ENCODE results near the gene EMX2.
"Not testable (repeated sequence)": the region's sequence is repeated elsewhere in the genome, so short reads cannot be mapped to it uniquely, and the experiment has no call there.

Gene EMX2

DNA sequence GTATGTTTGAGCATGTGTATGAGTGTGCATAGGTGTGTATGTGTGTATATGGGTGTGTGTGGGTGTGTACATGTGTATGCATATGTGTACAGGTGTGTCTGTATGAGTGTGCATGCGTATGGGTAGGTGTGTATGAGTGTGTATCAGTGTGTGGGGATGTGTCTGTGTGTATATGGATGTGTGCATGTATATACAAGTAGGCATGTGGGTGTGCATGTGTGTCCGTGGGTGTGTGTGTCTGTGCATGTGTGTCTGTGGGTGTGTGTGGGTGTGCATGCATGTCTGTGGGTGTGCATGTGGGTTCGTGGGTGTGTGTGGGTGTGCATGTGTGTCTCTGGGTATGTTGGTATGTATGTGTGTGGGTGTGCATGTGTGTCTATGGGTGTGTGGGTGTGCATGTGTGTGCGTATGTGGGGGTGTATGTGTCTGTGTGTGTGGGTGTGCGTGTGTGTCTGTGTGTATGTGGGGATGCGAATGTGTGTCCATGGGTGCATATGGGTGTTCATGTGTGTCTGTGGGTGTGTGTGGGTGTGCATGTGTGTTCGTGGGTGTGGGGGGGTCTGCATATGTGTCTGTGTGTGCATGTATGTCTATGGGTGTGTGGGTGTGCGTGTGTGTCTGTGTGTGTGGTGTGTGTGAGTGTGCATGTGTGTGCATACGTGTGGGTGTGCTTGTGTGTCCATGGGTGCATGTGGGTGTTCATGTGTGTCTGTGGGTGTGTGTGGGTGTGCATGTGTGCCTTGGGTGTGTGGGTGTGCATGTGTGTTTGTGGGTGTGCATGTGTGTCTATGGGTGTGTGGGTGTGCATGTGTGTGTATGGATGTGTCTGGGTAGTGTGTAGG lies 20.6 kb downstream of the EMX2 start:
- no peak for DNase-seq

DNA sequence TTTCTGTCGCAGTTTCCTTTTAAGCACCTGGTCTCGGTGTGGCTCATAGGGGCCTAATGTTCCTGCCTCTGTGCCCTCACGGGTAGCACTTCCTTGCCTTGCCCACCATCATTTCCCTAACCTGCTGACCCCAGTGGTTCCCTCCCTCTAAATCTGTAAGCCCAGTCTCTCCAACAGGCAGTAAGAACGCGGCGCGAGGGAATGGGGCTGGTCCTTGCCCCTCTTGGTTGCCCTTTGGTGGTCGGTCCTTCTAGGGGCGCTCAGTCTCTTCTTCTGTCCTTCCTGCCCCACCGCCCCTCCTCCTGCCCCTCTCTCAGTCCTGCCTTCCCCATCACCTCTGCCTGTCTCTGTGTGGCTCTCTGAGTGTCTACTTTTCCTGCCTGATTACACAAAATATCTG lies 21.2 kb downstream of the EMX2 start:
- no peak for DNase-seq

GRCh38 chr10:117565068-117565467 lies 22.5 kb downstream of the EMX2 start:
- DNase-seq = no peak

GRCh38 chr10:117568334-117568733 lies 25.8 kb downstream of the EMX2 start:
- no peak for DNase-seq

GRCh38 chr10:117569610-117570390 lies 27.3 kb downstream of the EMX2 start:
- DNase-seq = no peak

DNA sequence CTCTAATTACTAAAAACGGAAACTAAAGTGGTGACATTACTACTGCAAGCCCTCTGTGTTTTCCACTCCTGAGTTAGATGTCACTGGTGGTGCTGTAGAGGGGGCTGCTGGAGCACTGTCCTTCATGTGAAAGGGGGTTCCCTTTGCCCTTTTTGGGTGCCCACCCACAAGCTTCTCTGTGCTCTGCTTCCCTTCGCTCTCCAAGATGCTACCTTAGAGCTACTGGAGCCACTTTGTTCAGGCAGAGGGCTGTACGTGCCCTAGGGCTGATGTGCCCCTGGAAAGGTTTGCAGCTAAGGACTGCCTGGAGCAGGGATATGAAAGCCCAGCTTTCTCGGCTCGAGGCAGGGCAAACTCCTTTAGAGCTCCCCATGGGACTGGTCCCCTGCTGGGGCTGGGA lies 28.3 kb downstream of the EMX2 start:
- DNase-seq = no peak

- DNase-seq = no peak
Measured at GRCh38 chr10:117574498-117575146, 32.1 kb downstream of the EMX2 start.

GRCh38 chr10:117578490-117578889 lies 35.9 kb downstream of the EMX2 start:
- no peak for DNase-seq

DNA sequence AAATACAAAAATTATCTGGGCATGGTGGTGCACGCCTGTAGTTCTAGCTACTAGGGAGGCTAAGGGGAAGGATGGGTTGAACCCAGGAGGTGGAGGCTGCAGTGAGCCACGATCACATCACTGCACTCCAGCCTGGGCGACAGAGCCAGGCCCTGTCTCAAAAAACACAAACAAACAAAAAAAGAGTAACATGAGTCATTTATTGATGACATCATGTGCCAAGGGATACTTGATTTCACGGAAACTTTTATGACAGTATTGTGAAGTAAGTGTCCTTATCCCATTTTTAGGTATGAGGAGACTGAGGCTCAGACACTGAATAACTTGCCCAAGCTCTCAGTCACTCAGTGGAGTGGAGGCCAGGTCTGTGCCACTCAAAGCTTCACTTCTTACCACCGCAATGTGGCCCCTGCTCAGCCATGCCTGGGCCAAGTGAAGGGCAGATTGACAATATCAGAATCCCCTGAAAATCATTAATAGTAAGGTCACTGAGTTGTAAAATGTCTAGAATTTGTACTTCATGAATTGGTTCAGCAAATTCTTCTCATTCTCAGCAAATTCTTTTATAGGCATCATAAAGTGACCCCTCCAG lies 36.5 kb downstream of the EMX2 start:
- DNase-seq = no peak

DNA sequence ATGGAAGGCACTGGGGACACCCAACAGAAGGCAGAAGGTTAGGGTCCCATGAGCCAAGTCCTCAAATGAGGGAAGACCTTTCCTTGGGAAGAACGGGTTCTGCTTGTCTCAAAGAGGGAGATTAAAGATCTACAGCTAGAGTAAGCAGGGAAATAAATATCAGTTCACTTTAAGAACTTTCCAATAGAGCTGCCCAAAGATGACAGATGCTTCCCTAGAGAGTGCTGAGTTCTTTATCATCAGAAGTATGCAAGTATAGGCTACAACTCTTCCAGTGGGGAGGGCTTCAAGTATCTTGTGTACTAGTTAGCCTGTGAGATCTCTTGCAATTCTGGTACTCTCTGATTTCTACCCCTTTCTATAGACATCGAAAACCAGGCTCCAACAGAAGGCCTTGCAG lies 39.4 kb downstream of the EMX2 start:
- no peak for DNase-seq

GRCh38 chr10:117584831-117585230 lies 42.3 kb downstream of the EMX2 start:
- not testable (repeated sequence) for DNase-seq

DNA sequence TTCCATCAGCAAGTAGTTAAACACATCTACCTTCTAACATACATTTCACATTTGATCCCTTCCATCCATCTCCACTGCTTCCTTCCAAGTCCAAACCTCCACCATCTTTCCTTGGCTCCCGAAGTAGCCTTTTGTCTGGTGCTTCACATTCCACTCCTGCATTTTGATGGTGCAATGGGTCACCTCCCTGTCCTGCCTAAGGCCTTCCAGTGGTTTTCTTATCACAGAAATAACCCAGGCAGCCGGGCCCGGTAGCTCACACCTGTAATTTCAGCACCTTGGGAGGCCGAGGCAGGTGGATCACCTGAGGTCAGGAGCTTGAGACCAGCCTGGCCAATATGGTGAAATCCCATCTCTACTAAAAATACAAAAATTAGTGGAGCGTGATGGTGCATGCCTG lies 44.5 kb downstream of the EMX2 start:
- DNase-seq = no peak

DNA sequence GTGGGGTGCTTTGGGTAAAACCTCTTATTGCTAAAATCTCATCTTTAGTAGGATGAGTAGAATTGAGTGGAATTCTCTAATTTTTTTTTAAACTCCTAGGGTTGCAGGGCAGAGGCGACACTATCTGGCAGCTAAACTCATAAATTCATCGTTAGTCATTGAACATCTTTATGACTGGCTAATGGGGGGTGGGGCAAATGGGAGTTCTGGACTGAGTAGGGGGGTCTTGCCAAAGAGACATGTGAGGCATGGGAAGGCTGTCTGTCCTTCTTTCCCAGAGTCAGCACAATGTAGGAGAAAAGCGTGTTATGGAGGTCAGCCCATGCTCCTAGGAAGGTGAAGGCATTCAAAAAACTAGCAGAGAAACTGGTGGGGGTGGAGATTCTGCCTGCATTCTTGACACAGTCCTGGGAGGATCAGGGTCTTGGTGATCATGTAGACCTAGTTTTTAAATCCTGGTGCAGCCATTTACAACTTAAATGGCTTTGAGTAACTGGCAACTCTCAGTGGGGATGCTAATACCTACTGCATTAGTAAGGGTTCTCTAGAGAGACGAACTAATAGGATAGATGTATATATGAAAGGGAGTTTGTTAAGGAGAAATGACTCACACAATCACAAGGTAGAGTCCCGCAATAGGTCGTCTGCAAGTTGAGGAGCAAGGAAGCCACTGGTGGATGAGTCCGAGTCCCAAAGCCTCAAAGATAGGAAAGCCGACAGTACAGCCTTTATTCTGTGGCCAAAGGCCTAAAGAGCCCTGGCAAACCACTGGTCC lies 47.7 kb downstream of the EMX2 start:
- DNase-seq = no peak

- no peak for DNase-seq
Measured at GRCh38 chr10:117591043-117591442, 48.5 kb downstream of the EMX2 start.

- no peak for DNase-seq
Measured at GRCh38 chr10:117594722-117595121, 52.2 kb downstream of the EMX2 start.

- DNase-seq = no peak
Measured at GRCh38 chr10:117596706-117597105, 54.2 kb downstream of the EMX2 start.

DNA sequence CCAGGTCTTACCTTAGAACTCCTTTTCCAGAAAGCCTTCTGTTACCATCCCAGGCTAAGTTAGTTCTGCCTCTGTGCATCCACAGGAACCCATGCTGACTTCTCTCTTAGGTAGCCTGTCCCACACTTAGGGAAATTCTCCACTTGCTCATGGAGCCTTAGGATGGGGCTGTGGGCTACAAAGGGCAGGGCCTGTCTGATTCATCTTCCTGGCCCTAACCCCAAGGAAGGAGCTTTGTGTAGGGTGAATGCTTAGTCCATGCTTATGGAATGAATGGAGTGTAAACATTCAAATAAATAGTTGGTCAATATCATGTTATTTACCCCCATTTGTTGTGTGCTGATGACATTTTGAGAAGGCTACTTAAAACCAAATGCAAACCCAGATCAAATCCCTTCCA lies 54.7 kb downstream of the EMX2 start:
- no peak for DNase-seq

Data from kidney glomerular epithelial cell (primary cell).